ENCODE measurements around the gene CACNA2D3. TPM values are rescaled to one million over a fixed set of nuclear protein-coding genes. Genes with fewer than 3 reads are reported as not detected.

Gene CACNA2D3
- total RNA-seq, 1 donor from 2014 or later: not detected

DNA sequence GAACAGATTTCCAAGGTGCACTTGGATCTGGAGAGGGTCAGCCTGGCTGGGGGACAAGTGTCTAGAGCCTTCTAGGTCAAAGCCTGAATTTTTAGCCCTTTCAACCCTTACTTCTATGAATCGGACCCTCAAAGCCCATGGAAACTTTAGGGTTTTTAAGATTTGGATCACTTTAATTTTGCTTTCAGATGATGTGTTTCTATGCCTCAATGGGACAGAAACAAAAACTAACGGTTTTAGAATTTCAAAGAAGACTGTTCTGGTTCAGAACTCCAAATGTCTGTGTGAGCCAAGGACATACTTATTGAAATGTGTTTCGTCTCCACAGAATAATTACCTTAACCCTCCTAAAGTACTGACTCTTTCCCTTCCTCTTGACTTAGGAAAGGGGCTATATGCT is 538.8 kb downstream of the CACNA2D3 start:
- Mint-ChIP-seq H3K27me3 (ENCODE audit: insufficient read depth) (no peaks in the 10 kb centered on the region), H3K27ac (no peak overlapping the region), H3K36me3 (ENCODE audit: low read depth) (no peaks in the 10 kb centered on the region), H3K9me3 (no peaks in the 10 kb centered on the region), H3K4me3 (no peak overlapping the region), H3K4me1 (ENCODE audit: low read depth) (no peaks in the 10 kb centered on the region)
- DNase-seq (ENCODE audit: low spot score): no peak
- intact Hi-C loops (cut with micrococcal nuclease): no loop called here

DNA sequence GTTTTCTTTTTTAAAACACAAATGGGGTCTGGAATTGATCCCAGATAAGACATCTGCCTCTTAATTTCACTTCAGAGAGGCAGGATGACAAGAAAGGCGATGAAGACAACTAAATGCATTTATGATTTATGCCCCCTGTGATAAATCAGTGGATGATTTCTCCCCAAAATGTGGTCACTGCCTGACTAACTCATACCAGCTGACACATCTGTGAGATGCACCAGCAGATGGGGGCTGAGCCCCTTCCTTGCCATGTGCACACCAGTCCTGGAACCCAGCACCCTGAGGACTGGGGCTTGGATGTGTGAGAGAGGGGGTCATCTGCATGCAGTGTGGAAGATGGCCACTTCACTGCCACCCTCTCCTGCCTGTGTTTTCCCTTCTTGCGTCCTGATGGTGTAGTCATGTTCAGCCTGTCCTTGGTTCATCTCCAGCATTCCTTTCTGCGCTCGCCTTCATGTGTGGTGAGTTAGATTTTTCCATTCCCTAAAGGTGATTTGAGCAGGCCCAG is 541.2 kb downstream of the CACNA2D3 start:
- DNase-seq (ENCODE audit: low spot score): no peak
- Mint-ChIP-seq H3K27me3 (ENCODE audit: insufficient read depth) (no peaks in the 10 kb centered on the region), H3K4me3 (no peak overlapping the region), H3K9me3 (no peaks in the 10 kb centered on the region), H3K27ac (no peak overlapping the region), H3K36me3 (ENCODE audit: low read depth) (no peaks in the 10 kb centered on the region), H3K4me1 (ENCODE audit: low read depth) (no peaks in the 10 kb centered on the region)
- intact Hi-C loops (cut with micrococcal nuclease): no loop called here

DNA sequence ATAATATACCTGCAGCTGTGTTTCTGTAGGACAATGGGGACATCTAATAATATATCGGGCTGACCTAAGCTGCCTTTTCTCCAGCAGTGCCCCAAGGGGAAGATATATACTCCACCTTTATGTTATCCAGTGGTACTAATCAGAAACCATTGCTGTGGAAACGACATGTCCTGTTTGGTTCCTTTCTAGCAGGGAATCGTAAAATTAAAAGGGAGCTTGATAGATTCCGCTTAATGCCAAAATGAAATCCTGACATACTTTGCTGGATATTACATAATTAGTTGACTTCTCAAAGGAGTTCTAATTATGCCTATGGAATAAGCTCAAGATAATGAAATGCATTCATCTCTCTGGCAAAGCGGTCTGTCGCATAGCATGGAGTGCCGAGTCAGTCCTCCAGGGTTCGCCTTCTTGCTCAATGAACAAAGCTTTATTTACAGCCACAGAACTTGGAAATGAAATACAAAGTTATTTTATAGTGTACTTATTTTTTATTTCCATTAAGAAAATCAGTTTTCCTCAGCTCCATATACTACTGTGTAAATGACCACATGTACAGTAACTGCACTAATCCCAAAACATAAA is 542.8 kb downstream of the CACNA2D3 start:
- Mint-ChIP-seq H3K4me1 (ENCODE audit: low read depth) (no peaks in the 10 kb centered on the region), H3K36me3 (ENCODE audit: low read depth) (no peaks in the 10 kb centered on the region), H3K4me3 (no peak overlapping the region), H3K27ac (no peak overlapping the region), H3K27me3 (ENCODE audit: insufficient read depth) (no peaks in the 10 kb centered on the region), H3K9me3 (no peaks in the 10 kb centered on the region)
- DNase-seq (ENCODE audit: low spot score): no peak
- intact Hi-C loops (cut with micrococcal nuclease): no loop called here

DNA sequence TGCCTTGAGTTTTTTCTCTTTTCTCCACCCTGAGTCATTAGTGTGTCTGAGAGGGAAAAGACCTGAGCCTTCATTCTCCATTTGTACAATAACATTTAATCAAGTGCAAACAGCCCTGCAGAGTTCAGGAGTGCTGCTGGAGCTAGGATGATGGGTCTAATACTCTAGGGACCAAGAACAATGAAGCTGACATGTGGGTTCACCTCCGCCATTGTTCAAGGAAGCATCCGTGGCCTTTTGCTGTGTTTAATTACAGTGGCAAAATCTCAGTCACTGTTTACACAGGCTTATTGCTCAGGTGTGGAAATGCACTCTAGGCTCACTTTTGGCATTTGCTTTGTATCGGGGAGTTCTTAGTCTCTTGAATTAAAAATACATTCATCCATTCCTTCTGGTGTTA is 545.9 kb downstream of the CACNA2D3 start:
- H3K27me3 Mint-ChIP-seq (ENCODE audit: insufficient read depth): no peaks in the 10 kb centered on the region
- intact Hi-C loops (cut with micrococcal nuclease): no loop called here

DNA sequence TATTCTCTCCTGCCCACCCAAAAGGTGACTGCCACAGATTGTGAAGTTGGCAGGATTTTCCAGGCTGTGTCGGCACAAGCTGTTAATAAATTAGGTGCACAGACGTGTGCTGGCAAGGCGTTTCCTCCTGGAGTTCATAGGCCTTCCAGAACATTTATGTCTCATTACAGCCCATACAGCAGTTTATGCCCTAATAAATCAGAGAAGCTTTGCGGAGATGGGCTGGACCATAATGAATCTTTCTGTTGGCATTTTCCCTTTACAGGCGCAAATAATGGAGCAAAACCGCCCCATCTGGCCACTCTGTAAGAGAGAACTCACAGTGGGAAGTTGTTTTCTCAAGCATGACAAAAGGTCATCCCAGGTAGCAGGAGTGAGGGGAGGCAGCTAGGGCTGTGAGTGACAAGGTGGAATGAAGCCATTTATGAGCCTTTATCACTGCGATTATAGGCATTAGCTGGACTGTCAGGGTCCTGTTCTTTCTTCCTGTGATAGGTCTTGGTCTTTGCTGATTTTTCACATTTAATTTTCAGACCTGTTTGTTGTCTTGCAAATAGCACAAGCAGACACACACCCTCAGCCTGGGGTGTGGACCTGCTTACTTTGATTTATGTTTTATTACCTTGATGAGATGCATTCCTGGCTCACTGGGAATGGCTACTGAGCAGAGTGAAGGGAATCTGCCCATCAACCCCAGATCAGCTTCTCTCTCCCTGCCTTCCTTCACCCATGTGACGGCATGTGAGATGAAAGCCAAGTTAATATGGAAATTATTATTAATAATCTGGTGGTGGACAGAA is 548.0 kb downstream of the CACNA2D3 start:
- Mint-ChIP-seq H3K4me1 (ENCODE audit: low read depth) (no peaks in the 10 kb centered on the region), H3K4me3 (no peak overlapping the region), H3K27ac (no peak overlapping the region), H3K36me3 (ENCODE audit: low read depth) (no peaks in the 10 kb centered on the region), H3K27me3 (ENCODE audit: insufficient read depth) (no peaks in the 10 kb centered on the region), H3K9me3 (peaks cover 10% of the 10 kb centered on the region)
- intact Hi-C loops (cut with micrococcal nuclease): no loop called here
- no peak for DNase-seq (ENCODE audit: low spot score)

More for the DNA sequence above, 545.9 kb downstream of the CACNA2D3 start:
- DNase-seq (ENCODE audit: low spot score): no peak
- Mint-ChIP-seq H3K36me3 (ENCODE audit: low read depth) (no peaks in the 10 kb centered on the region), H3K9me3 (no peaks in the 10 kb centered on the region), H3K4me3 (no peak overlapping the region), H3K4me1 (ENCODE audit: low read depth) (no peaks in the 10 kb centered on the region), H3K27ac (no peak overlapping the region)

DNA sequence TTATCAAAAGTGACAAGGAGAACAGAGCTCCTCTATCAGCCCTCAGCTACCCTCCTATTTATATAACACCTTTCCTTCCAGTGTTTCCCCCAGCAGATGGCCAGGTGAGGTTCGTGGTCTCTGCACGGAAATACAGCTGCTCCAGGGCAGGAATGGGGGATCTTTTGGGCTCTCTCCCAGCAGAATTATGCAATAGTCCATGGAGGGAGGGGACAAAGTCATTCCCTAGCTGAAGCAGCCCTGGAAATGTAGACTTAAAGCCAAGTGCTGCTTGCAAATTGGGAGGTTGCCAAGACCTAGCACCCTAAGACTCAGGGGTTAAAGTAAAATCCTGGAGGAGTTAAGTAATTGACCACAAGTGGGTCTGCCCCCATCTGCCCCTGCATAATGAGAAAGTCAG is 549.2 kb downstream of the CACNA2D3 start:
- no peaks in the 10 kb centered on the region for H3K27me3 Mint-ChIP-seq (ENCODE audit: insufficient read depth)
- H3K27ac Mint-ChIP-seq: no peak overlapping the region
- no peaks in the 10 kb centered on the region for H3K36me3 Mint-ChIP-seq (ENCODE audit: low read depth)
- no peaks in the 10 kb centered on the region for H3K4me1 Mint-ChIP-seq (ENCODE audit: low read depth)
- H3K4me3 Mint-ChIP-seq: no peak overlapping the region
- no peak for DNase-seq (ENCODE audit: low spot score)
- peaks cover 10% of the 10 kb centered on the region for H3K9me3 Mint-ChIP-seq
- intact Hi-C loops (cut with micrococcal nuclease): no loop called here

DNA sequence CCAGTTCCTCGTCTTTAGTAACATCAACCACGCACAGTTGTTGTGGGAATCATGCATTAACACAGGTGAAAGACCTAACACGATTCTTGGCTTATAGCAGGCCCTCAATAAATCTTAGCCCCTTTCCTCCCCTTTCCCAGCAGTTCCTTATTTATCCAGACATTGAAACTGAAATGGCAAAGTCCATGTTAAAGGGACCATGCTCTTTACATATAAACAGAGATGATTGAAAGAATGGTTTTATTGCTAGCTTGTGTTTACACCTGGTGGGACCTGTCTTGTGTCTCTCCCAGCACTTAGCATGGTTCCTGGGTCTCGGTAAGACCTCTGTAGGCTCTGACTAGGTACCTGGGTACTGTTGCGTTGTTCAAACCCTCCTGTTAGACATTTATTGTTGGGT is 553.7 kb downstream of the CACNA2D3 start:
- Mint-ChIP-seq H3K27me3 (ENCODE audit: insufficient read depth) (no peaks in the 10 kb centered on the region), H3K27ac (no peak overlapping the region), H3K36me3 (ENCODE audit: low read depth) (no peaks in the 10 kb centered on the region), H3K4me1 (ENCODE audit: low read depth) (no peaks in the 10 kb centered on the region), H3K4me3 (no peak overlapping the region), H3K9me3 (peaks cover 14% of the 10 kb centered on the region)
- intact Hi-C loops (cut with micrococcal nuclease): no loop called here
- no peak for DNase-seq (ENCODE audit: low spot score)

DNA sequence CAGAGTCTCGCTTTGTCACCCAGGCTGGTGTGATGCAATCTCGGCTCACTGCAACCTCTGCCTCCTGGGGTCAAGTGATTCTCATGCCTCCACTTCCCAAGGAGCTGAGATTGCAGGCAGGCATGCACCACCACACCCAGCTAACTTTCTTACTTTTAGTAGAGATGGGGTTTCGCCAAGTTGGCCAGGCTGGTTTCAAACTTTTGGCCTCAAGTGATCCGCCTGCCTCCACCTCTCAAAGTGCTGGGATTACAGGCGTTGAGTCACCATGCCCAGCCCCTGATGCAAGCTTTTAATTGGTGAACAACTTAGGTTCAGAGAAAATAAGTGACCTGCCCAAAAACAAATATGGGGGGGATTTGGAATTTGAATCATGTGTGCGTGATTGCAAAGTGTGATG is 559.4 kb downstream of the CACNA2D3 start:
- intact Hi-C loops (cut with micrococcal nuclease): no loop called here
- Mint-ChIP-seq H3K27me3 (ENCODE audit: insufficient read depth) (no peaks in the 10 kb centered on the region), H3K36me3 (ENCODE audit: low read depth) (no peaks in the 10 kb centered on the region), H3K27ac (no peak overlapping the region), H3K9me3 (peaks cover 4% of the 10 kb centered on the region), H3K4me3 (no peak overlapping the region), H3K4me1 (ENCODE audit: low read depth) (no peaks in the 10 kb centered on the region)
- DNase-seq (ENCODE audit: low spot score): no peak

DNA sequence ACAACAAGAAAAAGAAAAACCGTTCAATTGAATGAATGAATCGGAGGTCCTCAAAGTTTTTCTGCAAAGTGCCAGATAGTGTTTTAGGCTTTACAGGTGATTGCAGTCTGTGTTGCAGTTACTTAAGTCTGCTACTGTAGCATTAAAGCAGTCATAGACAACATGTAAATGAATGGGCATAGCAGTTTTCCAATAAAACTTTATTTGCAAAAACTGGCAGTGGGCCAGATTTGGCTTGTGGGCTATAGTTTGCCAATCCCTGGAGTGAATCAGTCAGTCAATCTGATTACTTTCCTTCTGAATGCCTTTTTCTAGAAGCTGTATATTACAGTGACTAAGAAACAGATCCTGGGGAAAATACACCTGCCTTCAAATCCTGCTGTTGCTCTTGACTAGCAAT is 562.9 kb downstream of the CACNA2D3 start:
- DNase-seq (ENCODE audit: low spot score): no peak
- Mint-ChIP-seq H3K4me3 (no peak overlapping the region), H3K27ac (no peak overlapping the region), H3K4me1 (ENCODE audit: low read depth) (no peaks in the 10 kb centered on the region), H3K36me3 (ENCODE audit: low read depth) (no peaks in the 10 kb centered on the region), H3K27me3 (ENCODE audit: insufficient read depth) (no peaks in the 10 kb centered on the region), H3K9me3 (no peaks in the 10 kb centered on the region)
- intact Hi-C loops (cut with micrococcal nuclease): no loop called here

DNA sequence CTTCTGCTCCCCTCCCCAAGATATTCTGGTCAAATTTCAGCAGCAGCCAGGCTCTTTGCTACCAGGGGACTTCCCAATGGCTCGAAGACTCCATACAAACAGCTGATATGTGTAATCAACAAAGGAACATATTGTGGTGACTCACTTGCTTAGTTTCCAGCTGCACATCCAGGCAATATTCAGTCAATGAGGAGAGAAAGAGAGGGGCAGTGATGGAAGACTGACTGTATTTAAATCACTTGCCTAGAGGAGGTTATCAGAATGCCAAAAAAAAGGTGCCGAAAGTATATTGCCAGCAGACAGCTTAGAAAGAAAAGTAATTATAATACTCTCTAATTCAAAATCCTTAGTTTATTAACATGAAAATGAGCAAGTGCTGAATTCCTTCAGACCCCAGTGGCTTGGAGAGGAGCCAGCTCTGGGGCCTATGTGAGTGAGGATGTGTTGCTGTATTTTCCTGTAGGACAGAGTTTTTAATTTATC is 569.0 kb downstream of the CACNA2D3 start:
- H3K27ac Mint-ChIP-seq: no peak overlapping the region
- H3K4me3 Mint-ChIP-seq: no peak overlapping the region
- intact Hi-C loops (cut with micrococcal nuclease): no loop called here
- no peaks in the 10 kb centered on the region for H3K4me1 Mint-ChIP-seq (ENCODE audit: low read depth)
- no peaks in the 10 kb centered on the region for H3K36me3 Mint-ChIP-seq (ENCODE audit: low read depth)
- DNase-seq (ENCODE audit: low spot score): no peak
- no peaks in the 10 kb centered on the region for H3K27me3 Mint-ChIP-seq (ENCODE audit: insufficient read depth)
- no peaks in the 10 kb centered on the region for H3K9me3 Mint-ChIP-seq

DNA sequence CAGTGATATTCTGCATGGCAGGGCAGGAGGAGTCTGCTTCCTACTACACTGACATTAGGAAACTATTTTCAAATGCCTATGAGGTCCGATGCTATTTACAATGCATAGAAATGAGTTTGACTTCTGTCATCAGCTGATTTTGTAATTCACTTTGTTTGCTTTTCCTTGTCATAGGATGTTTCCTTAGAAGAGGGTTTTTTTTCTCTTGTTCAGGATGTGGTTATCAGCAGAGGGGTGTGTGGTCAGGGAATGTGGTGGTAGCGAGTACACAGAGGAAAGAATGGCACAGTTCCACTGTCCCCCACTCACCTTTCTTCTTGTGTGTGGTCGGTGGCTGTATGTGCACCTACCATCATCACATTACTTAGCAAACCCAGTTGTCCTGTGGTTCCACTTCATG is 574.0 kb downstream of the CACNA2D3 start:
- Mint-ChIP-seq H3K36me3 (ENCODE audit: low read depth) (no peaks in the 10 kb centered on the region), H3K9me3 (no peaks in the 10 kb centered on the region), H3K4me3 (no peak overlapping the region), H3K27ac (no peak overlapping the region), H3K27me3 (ENCODE audit: insufficient read depth) (no peaks in the 10 kb centered on the region), H3K4me1 (ENCODE audit: low read depth) (no peaks in the 10 kb centered on the region)
- no peak for DNase-seq (ENCODE audit: low spot score)
- intact Hi-C loops (cut with micrococcal nuclease): no loop called here

DNA sequence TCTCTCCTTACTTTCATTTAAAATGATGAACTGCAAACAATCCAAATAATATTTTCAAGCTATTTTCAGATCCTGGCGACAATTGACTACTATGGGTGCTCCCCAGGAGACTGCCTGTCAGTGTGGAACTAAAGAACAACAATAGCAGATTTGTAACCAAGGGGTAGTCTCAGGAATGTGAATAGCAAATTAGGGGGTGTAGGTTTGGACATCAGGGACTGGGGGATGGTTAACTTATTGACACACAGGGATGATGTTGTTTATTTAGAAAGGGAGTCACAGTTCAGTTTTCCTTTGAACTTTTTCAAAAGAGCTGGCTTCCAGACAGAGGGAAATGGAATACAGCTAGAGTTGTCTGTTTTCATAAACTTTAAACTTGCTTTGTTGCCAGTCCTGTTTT is 575.7 kb downstream of the CACNA2D3 start:
- Mint-ChIP-seq H3K27me3 (ENCODE audit: insufficient read depth) (peaks cover 2% of the 10 kb centered on the region), H3K36me3 (ENCODE audit: low read depth) (no peaks in the 10 kb centered on the region), H3K4me3 (no peak overlapping the region), H3K9me3 (no peaks in the 10 kb centered on the region), H3K4me1 (ENCODE audit: low read depth) (no peaks in the 10 kb centered on the region), H3K27ac (no peak overlapping the region)
- no peak for DNase-seq (ENCODE audit: low spot score)
- intact Hi-C loops (cut with micrococcal nuclease): no loop called here

DNA sequence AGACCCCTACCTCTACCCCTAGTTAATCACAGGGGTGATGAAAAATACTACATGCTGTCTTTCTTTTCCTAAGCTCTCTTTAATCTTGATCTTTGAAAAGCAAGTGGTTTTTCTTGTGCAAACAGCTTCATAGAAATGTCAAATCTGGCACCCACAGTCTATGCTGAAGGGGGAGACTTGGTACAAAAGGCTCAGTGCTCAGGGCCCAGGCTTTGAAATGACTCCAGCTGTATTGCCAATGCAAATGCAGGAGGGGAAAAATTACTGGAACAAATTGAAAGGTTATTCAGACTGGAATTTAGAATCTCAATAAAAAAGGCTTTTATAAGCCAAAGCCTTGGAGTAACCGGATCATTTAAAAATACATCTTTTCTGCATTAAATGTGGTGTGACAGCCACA is 581.6 kb downstream of the CACNA2D3 start:
- Mint-ChIP-seq H3K4me1 (ENCODE audit: low read depth) (no peaks in the 10 kb centered on the region), H3K27me3 (ENCODE audit: insufficient read depth) (peaks cover 2% of the 10 kb centered on the region), H3K27ac (no peak overlapping the region), H3K4me3 (no peak overlapping the region), H3K9me3 (no peaks in the 10 kb centered on the region), H3K36me3 (ENCODE audit: low read depth) (no peaks in the 10 kb centered on the region)
- intact Hi-C loops (cut with micrococcal nuclease): no loop called here
- DNase-seq (ENCODE audit: low spot score): no peak
